Activated CD8-positive, alpha-beta T cell treated with anti-CD3 and anti-CD28 coated beads for 36 hours (primary cell): ENCODE results near the gene AOC3. TPM values are rescaled to one million over a fixed set of nuclear protein-coding genes. Genes with fewer than 3 reads are reported as not detected.
"Not testable (repeated sequence)": the region's sequence is repeated elsewhere in the genome, so short reads cannot be mapped to it uniquely, and the experiment has no call there.

Experiments
- ATAC-seq: fragments of 200-7000 bp; cut with Tn5 transposase; one replicate; pipeline ENCODE4 v1.10.0; 2021; ENCODE audit warnings: mild to moderate bottlenecking, moderate library complexity
- CTCF ChIA-PET: fragments of 350-600 bp; sonication (Branson Sonifier 250); formaldehyde crosslinking; loops from one replicate; lab custom pipeline; 2021; ENCODE audit warnings: antibody characterized with exemption; lab: Charles Lee
- POLR2A ChIA-PET: fragments of 350-600 bp; sonication (Branson Sonifier 250); formaldehyde crosslinking; loops from one replicate; lab custom pipeline; 2021; ENCODE audit warnings: antibody characterized with exemption; lab: Charles Lee
- DNase-seq: peaks from one replicate; pipeline ENCODE4 v3.0.0-alpha.2; 2020
- H3K27ac Mint-ChIP-seq: one replicate; pipeline ENCODE4 v1.8.0; 2021; ENCODE audit warnings: mild to moderate bottlenecking, mixed read lengths
- H3K27me3 Mint-ChIP-seq: one replicate; pipeline ENCODE4 v1.8.0; 2021; ENCODE audit warnings: mixed read lengths
- H3K36me3 Mint-ChIP-seq: one replicate; pipeline ENCODE4 v1.8.0; 2021; ENCODE audit warnings: low read depth, mixed read lengths
- H3K4me1 Mint-ChIP-seq: one replicate; pipeline ENCODE4 v1.8.0; 2021; ENCODE audit warnings: low read depth, mixed read lengths
- H3K4me3 Mint-ChIP-seq: one replicate; pipeline ENCODE4 v1.8.0; 2021; ENCODE audit warnings: mild to moderate bottlenecking, moderate library complexity, mixed read lengths
- H3K9me3 Mint-ChIP-seq: one replicate; pipeline ENCODE4 v1.8.0; 2021; ENCODE audit warnings: mixed read lengths
- intact Hi-C: fragments of 100-400 bp; cut with micrococcal nuclease; formaldehyde crosslinking; loops from one replicate; pipeline ENCODE4 v1.10.0; 2022
- total RNA-seq, 2 experiments: library from RNA; stranded (reverse); gene quantifications; one replicate each; pipeline ENCODE4 v1.2.3, GENCODE V29; 2021
- TF ChIP-seq, protein P1 (sequence below): fragments of 200-600 bp; IDR thresholded peaks from one replicate; pipeline ENCODE4 v1.8.0; 2022; ENCODE audit warnings: antibody characterized with exemption, mild to moderate bottlenecking

Gene AOC3
- total RNA-seq, 2 experiments from 2014 or later = 2.0 to 2.9 TPM

DNA sequence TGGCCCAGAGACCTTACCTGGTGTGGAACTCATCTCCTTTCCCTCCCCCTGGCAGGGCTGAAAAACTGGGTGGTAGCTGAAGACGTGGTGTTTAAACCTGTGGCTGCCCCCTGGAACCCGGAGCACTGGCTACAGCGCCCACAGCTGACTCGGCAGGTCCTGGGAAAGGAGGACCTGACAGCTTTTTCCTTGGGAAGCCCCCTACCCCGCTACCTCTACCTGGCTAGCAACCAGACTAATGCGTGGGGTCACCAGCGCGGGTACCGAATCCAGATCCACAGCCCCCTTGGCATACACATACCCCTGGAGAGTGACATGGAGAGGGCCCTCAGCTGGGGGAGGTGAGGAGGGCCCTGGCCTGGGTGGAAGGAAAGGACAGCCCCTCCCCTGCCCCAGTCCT, 2.0 kb upstream of the AOC3 start:
- TF ChIP-seq, protein P1, sequence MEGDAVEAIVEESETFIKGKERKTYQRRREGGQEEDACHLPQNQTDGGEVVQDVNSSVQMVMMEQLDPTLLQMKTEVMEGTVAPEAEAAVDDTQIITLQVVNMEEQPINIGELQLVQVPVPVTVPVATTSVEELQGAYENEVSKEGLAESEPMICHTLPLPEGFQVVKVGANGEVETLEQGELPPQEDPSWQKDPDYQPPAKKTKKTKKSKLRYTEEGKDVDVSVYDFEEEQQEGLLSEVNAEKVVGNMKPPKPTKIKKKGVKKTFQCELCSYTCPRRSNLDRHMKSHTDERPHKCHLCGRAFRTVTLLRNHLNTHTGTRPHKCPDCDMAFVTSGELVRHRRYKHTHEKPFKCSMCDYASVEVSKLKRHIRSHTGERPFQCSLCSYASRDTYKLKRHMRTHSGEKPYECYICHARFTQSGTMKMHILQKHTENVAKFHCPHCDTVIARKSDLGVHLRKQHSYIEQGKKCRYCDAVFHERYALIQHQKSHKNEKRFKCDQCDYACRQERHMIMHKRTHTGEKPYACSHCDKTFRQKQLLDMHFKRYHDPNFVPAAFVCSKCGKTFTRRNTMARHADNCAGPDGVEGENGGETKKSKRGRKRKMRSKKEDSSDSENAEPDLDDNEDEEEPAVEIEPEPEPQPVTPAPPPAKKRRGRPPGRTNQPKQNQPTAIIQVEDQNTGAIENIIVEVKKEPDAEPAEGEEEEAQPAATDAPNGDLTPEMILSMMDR = no peak
- ChIA-PET CTCF (no interaction called here), POLR2A (no interaction called here)
- peaks cover 19% of the 10 kb centered on the region for H3K4me1 Mint-ChIP-seq
- H3K27ac Mint-ChIP-seq = no peak overlapping the region
- no peaks in the 10 kb centered on the region for H3K27me3 Mint-ChIP-seq
- H3K9me3 Mint-ChIP-seq = no peaks in the 10 kb centered on the region
- DNase-seq (no peak), ATAC-seq (no peak)
- intact Hi-C loops = loop anchor here (10.0 kb wide), 2 partner anchors 76 to 146 kb away; partner anchors contain the start of gene RPL27
- H3K4me3 Mint-ChIP-seq = no peak overlapping the region
- peaks cover 14% of the 10 kb centered on the region for H3K36me3 Mint-ChIP-seq

DNA sequence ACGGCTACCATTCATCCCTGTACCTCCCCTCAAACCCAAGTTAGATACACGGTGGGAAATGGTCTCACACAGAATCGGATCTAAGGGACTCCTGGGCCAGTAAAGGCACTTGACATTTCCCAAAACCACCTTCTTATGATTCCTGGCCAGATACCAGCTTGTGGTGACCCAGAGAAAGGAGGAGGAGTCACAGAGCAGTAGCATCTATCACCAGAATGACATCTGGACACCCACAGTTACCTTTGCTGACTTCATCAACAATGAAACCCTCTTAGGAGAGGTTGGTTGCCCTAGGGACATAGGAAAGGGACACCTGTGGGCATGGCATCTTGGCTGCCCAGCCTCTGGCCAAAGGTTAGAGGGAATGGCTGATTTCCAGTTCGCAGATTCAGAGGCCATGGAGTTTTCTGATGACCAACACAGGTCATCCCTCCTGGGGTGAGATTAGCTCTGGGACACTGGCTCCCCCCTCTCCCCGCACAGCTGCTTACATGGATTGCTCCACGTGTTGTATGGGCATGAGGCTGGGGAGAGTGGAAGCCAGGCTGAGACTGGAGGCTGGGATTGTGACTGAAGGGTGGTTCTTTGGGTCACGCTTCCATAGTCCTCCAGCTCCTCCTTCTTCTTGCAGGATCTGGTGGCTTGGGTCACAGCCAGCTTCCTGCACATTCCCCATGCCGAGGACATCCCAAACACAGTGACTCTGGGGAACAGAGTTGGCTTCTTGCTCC, 1.4 kb upstream of the AOC3 start:
- Mint-ChIP-seq H3K9me3 (no peaks in the 10 kb centered on the region), H3K4me3 (no peak overlapping the region), H3K36me3 (peaks cover 9% of the 10 kb centered on the region), H3K27me3 (no peaks in the 10 kb centered on the region), H3K4me1 (peaks cover 19% of the 10 kb centered on the region), H3K27ac (no peak overlapping the region)
- ChIA-PET POLR2A (no interaction called here), CTCF (no interaction called here)
- ATAC-seq (no peak), DNase-seq (no peak)
- intact Hi-C loops = loop anchor here (10.0 kb wide), 2 partner anchors 75 to 145 kb away; partner anchors contain the start of gene RPL27
- TF ChIP-seq, protein P1 = no peak

DNA sequence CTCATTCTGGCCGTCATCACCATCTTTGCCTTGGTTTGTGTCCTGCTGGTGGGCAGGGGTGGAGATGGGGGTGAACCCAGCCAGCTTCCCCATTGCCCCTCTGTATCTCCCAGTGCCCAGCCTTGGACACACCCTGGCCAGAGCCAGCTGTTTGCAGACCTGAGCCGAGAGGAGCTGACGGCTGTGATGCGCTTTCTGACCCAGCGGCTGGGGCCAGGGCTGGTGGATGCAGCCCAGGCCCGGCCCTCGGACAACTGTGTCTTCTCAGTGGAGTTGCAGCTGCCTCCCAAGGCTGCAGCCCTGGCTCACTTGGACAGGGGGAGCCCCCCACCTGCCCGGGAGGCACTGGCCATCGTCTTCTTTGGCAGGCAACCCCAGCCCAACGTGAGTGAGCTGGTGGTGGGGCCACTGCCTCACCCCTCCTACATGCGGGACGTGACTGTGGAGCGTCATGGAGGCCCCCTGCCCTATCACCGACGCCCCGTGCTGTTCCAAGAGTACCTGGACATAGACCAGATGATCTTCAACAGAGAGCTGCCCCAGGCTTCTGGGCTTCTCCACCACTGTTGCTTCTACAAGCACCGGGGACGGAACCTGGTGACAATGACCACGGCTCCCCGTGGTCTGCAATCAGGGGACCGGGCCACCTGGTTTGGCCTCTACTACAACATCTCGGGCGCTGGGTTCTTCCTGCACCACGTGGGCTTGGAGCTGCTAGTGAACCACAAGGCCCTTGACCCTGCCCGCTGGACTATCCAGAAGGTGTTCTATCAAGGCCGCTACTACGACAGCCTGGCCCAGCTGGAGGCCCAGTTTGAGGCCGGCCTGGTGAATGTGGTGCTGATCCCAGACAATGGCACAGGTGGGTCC, 607 bp downstream of the AOC3 start:
- H3K27me3 Mint-ChIP-seq, H3K36me3 Mint-ChIP-seq, DNase-seq, H3K27ac Mint-ChIP-seq, intact Hi-C loops, H3K4me3 Mint-ChIP-seq, H3K9me3 Mint-ChIP-seq, ATAC-seq, H3K4me1 Mint-ChIP-seq: not testable (repeated sequence)
- ChIA-PET CTCF (interaction anchor here (1.3 kb wide), 1 partner anchor 28 kb away, joined by 4 read pairs; the partner anchor contains the start of gene BECN1), POLR2A (interaction anchor here (1.0 kb wide), 1 partner anchor 18 kb away, joined by 5 read pairs; the partner anchor contains the start of gene PSME3)

DNA sequence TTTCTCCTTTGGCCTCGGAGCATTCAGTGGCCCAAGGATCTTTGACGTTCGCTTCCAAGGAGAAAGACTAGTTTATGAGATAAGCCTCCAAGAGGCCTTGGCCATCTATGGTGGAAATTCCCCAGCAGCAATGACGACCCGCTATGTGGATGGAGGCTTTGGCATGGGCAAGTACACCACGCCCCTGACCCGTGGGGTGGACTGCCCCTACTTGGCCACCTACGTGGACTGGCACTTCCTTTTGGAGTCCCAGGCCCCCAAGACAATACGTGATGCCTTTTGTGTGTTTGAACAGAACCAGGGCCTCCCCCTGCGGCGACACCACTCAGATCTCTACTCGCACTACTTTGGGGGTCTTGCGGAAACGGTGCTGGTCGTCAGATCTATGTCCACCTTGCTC, 1.4 kb downstream of the AOC3 start:
- H3K9me3 Mint-ChIP-seq = no peaks in the 10 kb centered on the region
- no peaks in the 10 kb centered on the region for H3K27me3 Mint-ChIP-seq
- peaks cover 2% of the 10 kb centered on the region for H3K4me1 Mint-ChIP-seq
- intact Hi-C loops = no loop called here
- H3K4me3 Mint-ChIP-seq = no peak overlapping the region
- TF ChIP-seq, protein P1 = no peak
- ATAC-seq = no peak
- CTCF ChIA-PET = interaction anchor here (1.3 kb wide), 1 partner anchor 29 kb away, joined by 4 read pairs; the partner anchor contains the start of gene BECN1
- no peaks in the 10 kb centered on the region for H3K36me3 Mint-ChIP-seq
- no peak overlapping the region for H3K27ac Mint-ChIP-seq
- no peak for DNase-seq
- POLR2A ChIA-PET = interaction anchor here (1.0 kb wide), 1 partner anchor 20 kb away, joined by 3 read pairs; no protein-coding TSS in a partner anchor

DNA sequence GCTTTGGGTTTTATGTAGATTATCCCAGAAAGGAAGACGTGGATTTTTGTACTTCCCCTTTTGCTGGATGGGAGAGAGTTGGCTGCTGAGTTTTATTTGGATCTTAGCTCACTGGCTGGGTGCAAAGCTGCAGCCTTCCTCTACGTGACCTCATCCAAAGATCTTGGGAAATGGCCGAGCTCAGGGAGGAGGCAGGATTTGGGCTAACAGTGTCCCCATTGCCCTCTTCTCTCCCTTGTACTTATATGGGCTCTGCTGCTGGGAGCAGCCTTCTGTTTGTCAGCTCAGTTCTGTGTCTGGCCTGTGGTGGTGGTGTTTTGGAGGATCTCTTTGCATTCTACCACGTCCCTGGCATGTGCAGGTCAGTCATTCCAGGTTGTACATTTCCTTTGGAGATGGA, 2.0 kb downstream of the AOC3 start:
- ChIA-PET POLR2A (interaction anchor here (1.0 kb wide), 1 partner anchor 21 kb away, joined by 3 read pairs; no protein-coding TSS in a partner anchor), CTCF (no interaction called here)
- DNase-seq (no peak), ATAC-seq (no peak)
- H3K4me3 Mint-ChIP-seq = no peak overlapping the region
- no peak overlapping the region for H3K27ac Mint-ChIP-seq
- H3K4me1 Mint-ChIP-seq = peaks cover 2% of the 10 kb centered on the region
- H3K27me3 Mint-ChIP-seq = no peaks in the 10 kb centered on the region
- H3K9me3 Mint-ChIP-seq = no peaks in the 10 kb centered on the region
- H3K36me3 Mint-ChIP-seq = no peaks in the 10 kb centered on the region
- intact Hi-C loops = no loop called here
- TF ChIP-seq, protein P1 = no peak
